Heart left ventricle (tissue), 16 donors: ENCODE measurements around the gene ZNF497. TPM values are rescaled to one million over a fixed set of nuclear protein-coding genes. Genes with fewer than 3 reads are reported as not detected.
"Not testable (repeated sequence)": the region's sequence is repeated elsewhere in the genome, so short reads cannot be mapped to it uniquely, and the experiment has no call there.

Experiments used
- ATAC-seq, 4 donors: fragments of 200-7000 bp; cut with Tn5 transposase; one replicate each; pipeline ENCODE4 v1.9.1; 2020 to 2022; ENCODE audit warnings: moderate library complexity in 4 of 4, mild to moderate bottlenecking in 3 of 4, moderate number of reproducible peaks in 1 of 4
- DNase-seq, 5 donors: peaks; one replicate each; pipeline ENCODE4 v3.0.0-alpha.2; 2020
- H3K27ac ChIP-seq, 12 donors: fragments of 200-600 bp; sonication (generic) in 4 of 12; one replicate each; pipeline versions ENCODE4 v1.5.0 to v1.8.0; 2016 to 2022; ENCODE audit warnings: mild to moderate bottlenecking in 2 of 12
- H3K27me3 ChIP-seq, 9 donors: fragments of 200-600 bp; sonication (generic) in 2 of 9; one replicate each; pipeline versions ENCODE4 v1.5.1 to v1.8.0; 2016 to 2022; ENCODE audit warnings: mild to moderate bottlenecking in 3 of 9
- H3K36me3 ChIP-seq, 9 donors: fragments of 200-600 bp; sonication (generic) in 2 of 9; one replicate each; pipeline versions ENCODE4 v1.5.0 to v1.8.0; 2018 to 2022; ENCODE audit warnings: mild to moderate bottlenecking in 2 of 9
- H3K4me1 ChIP-seq, 12 donors: fragments of 200-600 bp; sonication (generic) in 4 of 12; one replicate each; pipeline versions ENCODE4 v1.5.0 to v1.8.0; 2016 to 2022; ENCODE audit warnings: mild to moderate bottlenecking in 3 of 12
- H3K4me3 ChIP-seq, 12 donors: fragments of 200-600 bp; sonication (generic) in 4 of 12; one replicate each; pipeline versions ENCODE4 v1.5.0 to v1.8.0; 2017 to 2022; ENCODE audit warnings: mild to moderate bottlenecking in 9 of 12, moderate library complexity in 4 of 12
- H3K9me3 ChIP-seq, 12 donors: fragments of 200-600 bp; sonication (generic) in 4 of 12; one replicate each; pipeline versions ENCODE4 v1.5.0 to v1.8.0; 2016 to 2022; ENCODE audit warnings: mild to moderate bottlenecking in 1 of 12
- CTCF ChIP-seq, 12 donors: fragments of 200-600 bp; sonication (generic) in 4 of 12; IDR thresholded peaks; one replicate each; pipeline versions ENCODE4 v1.5.0 to v1.8.0; 2018 to 2022; ENCODE audit warnings: antibody characterized with exemption in 12 of 12, mild to moderate bottlenecking in 5 of 12
- POLR2A ChIP-seq, 2 donors: fragments of 450-650 bp; IDR thresholded peaks; one replicate each; pipeline ENCODE4 v1.6.1; 2017; ENCODE audit warnings: antibody characterized with exemption in 2 of 2, mild to moderate bottlenecking in 2 of 2, moderate library complexity in 2 of 2
- WGBS, 4 donors: extraction: QIAGEN DNeasy Blood & Tissue Kit in 2 of 4; methylation state at CpG; one replicate each; pipeline versions ENCODE4 v1.1.5 to v1.1.7; 2013 to 2018; 5-methylcytosine and 5-hydroxymethylcytosine counted together
- intact Hi-C, 10 donors: fragments of 100-400 bp; cut with DNase I; formaldehyde crosslinking; loops; one replicate each; pipeline versions ENCODE4 v1.11.1 to v1.14.2; 2022
- polyA plus RNA-seq, 2 donors: library from polyadenylated mRNA; stranded (reverse); fragments of 200-250 nt; gene quantifications; one replicate each; pipeline ENCODE4 v1.2.3, GENCODE V29; 2013
- total RNA-seq, 9 donors: library from RNA; depleted of rRNA in 2 of 9; stranded (reverse); fragments of >200 nt in 2 of 9; fragmentation: NEBNext Ultra II Directional in 3 of 9; extraction: Animal tissue kit (Norgen Biotek cat#: 25700) in 3 of 9; gene quantifications; one replicate each; pipeline versions ENCODE4 v1.1.0 to v1.2.4, GENCODE V29; 2016 to 2023
- donor health status: ischemic (EF 13 %, LVEDD 7.1; RV severe dilation, severe dysfunction).
- donor health status: healthy with polysubstance abuse.
- donor health status: DM: no; HTN: yes; CAD: no.
- donor health status: DM: no; HTN: no; CAD: no.
- donor health status: ischemic (EF 25% LVEDD 6.9; RV normal size, moderate dysfunction).
- donor health status: ischemic (EF 25% LVEDD 5.7; RV mildly dilated, moderate dysfunction).
- donor health status: healthy.
- donor health status: DM: yes; HTN: yes; CAD: no.
- donor health status: ischemic (EF 35%, LVEDD 5.7; RV mildly dilated, moderate dysfunction).
- donor health status: nonischemic (EF 11% LVEDD 7.7; RV severe dilation, severe dysfunction).
- donor health status: DM: yes; HTN: yes; CAD: no.
- donor health status: PGD.
- donor health status: ischemic (EF 29% LVEDD 5.4; RV normal size, mild dysfunction).
- donor health status: nonischemic (EF 23%, LVEDD 6.1; RV moderate dilation, normal function).

The ZNF497 gene
- total and polyA plus RNA-seq, 11 donors: 0.08 to 1.1 (median 0.30) TPM

GRCh38 chr19:58407658-58408151 is 45.2 kb upstream of the ZNF497 start:
- Histone ChIP-seq H3K9me3 (no peaks in the 10 kb centered on the region), H3K4me3 (peak overlapping the region; percentile 61 to 99 (median 88)), H3K27ac (peak overlapping the region; percentile 79 to 97 (median 92)), H3K36me3 (peaks cover 0 to 8% (median 0%) of the 10 kb centered on the region in 9 donors), H3K4me1 (peaks cover 0 to 26% (median 22%) of the 10 kb centered on the region in 12 donors), H3K27me3 (no peaks in the 10 kb centered on the region)
- ATAC-seq (peak in 3 of 4 donors; percentile 8 to 24 (median 19)), DNase-seq (no peak)
- intact Hi-C loops: loop anchor here in 1 of 10 donors (2.0 kb wide), 1 partner anchor 31 kb away; no protein-coding TSS in a partner anchor
- 11 to 24% (median 15%) methylated on average over 16 to 22 of the region's 22 CpGs for WGBS, 4 donors
- TF ChIP-seq POLR2A (IDR thresholded peaks at IDR 0.05) (no peak), CTCF (IDR thresholded peaks at IDR 0.05) (no peak)

- intact Hi-C loops: no loop called here
- Histone ChIP-seq H3K27ac (peak overlapping the region in 9 of 12 donors; percentile 89 to 97 (median 93)), H3K9me3 (no peaks in the 10 kb centered on the region), H3K36me3 (peaks cover 0 to 8% (median 0%) of the 10 kb centered on the region in 9 donors), H3K27me3 (no peaks in the 10 kb centered on the region), H3K4me3 (peak overlapping the region in 10 of 12 donors; percentile 65 to 99 (median 88)), H3K4me1 (peaks cover 0 to 28% (median 23%) of the 10 kb centered on the region in 12 donors)
- WGBS, 4 donors: 66 to 84% (median 72%) methylated on average over 10 of the region's 10 CpGs
- DNase-seq: no peak
- ATAC-seq: no peak
- TF ChIP-seq CTCF (IDR thresholded peaks at IDR 0.05) (peak in 6 of 12 donors; percentile 11 to 28 (median 18)), POLR2A (IDR thresholded peaks at IDR 0.05) (no peak)
These were observed 44.5 kb upstream of the ZNF497 start for GRCh38 chr19:58406818-58407657.

- DNase-seq, ATAC-seq, H3K9me3 ChIP-seq, H3K27me3 ChIP-seq, intact Hi-C loops, H3K27ac ChIP-seq, H3K36me3 ChIP-seq, H3K4me3 ChIP-seq: not testable (repeated sequence)
- peaks cover 3 to 34% (median 23%) of the 10 kb centered on the region in 12 donors for H3K4me1 ChIP-seq
- WGBS, 4 donors: 69 to 87% (median 78%) methylated on average over 5 of the region's 5 CpGs
These were observed 41.4 kb upstream of the ZNF497 start for GRCh38 chr19:58403920-58404478.

- H3K4me3 ChIP-seq: peak overlapping the region; percentile 48 to 83 (median 64)
- TF ChIP-seq POLR2A (IDR thresholded peaks at IDR 0.05) (no peak), CTCF (IDR thresholded peaks at IDR 0.05) (no peak)
- H3K9me3 ChIP-seq: no peaks in the 10 kb centered on the region
- H3K4me1 ChIP-seq: peaks cover 3 to 23% (median 13%) of the 10 kb centered on the region in 12 donors
- no peak for DNase-seq
- H3K36me3 ChIP-seq: no peaks in the 10 kb centered on the region
- intact Hi-C loops: loop anchor here in 1 of 10 donors (1.0 to 2.0 kb wide), 2 partner anchors 15 to 21 kb away; partner anchors contain the start of genes RPS5 and ZNF837
- H3K27ac ChIP-seq: peak overlapping the region in 4 of 12 donors; percentile 33 to 74 (median 63)
- peaks cover 2 to 12% (median 7%) of the 10 kb centered on the region in 9 donors for H3K27me3 ChIP-seq
- WGBS, 4 donors: 26 to 34% (median 29%) methylated on average over 22 to 23 of the region's 23 CpGs
- ATAC-seq: no peak
These were observed 39.4 kb upstream of the ZNF497 start for GRCh38 chr19:58401840-58402421.
